ENCODE data around the gene FAF1.

The FAF1 gene

GRCh38 chr1:50582346-50582745, 377.7 kb downstream of the FAF1 start:
- TF ChIP-seq CTCF (IDR thresholded peaks at IDR 0.05; ENCODE audit: control insufficient read depth, insufficient read depth, low read depth, low read length, missing control alignments), result no peak
- DNase-seq (ENCODE audit: low read depth), result no peak
- no peak overlapping the region for H3K4me3 ChIP-seq (ENCODE audit: control insufficient read depth, low read depth, low read length)

- no peak for DNase-seq (ENCODE audit: low read depth)
- no peak for TF ChIP-seq CTCF (IDR thresholded peaks at IDR 0.05; ENCODE audit: control insufficient read depth, insufficient read depth, low read depth, low read length, missing control alignments)
- no peak overlapping the region for H3K4me3 ChIP-seq (ENCODE audit: control insufficient read depth, low read depth, low read length)
Measured at GRCh38 chr1:50570066-50570468, 390.0 kb downstream of the FAF1 start.

GRCh38 chr1:50568782-50569181, 391.3 kb downstream of the FAF1 start:
- no peak overlapping the region for H3K4me3 ChIP-seq (ENCODE audit: control insufficient read depth, low read depth, low read length)
- DNase-seq (ENCODE audit: low read depth), result no peak
- no peak for TF ChIP-seq CTCF (IDR thresholded peaks at IDR 0.05; ENCODE audit: control insufficient read depth, insufficient read depth, low read depth, low read length, missing control alignments)

- DNase-seq (ENCODE audit: low read depth), result no peak
- H3K4me3 ChIP-seq (ENCODE audit: control insufficient read depth, low read depth, low read length), result no peak overlapping the region
- TF ChIP-seq CTCF (IDR thresholded peaks at IDR 0.05; ENCODE audit: control insufficient read depth, insufficient read depth, low read depth, low read length, missing control alignments), result no peak
Measured at GRCh38 chr1:50566405-50566804, 393.7 kb downstream of the FAF1 start.

- no peak for TF ChIP-seq CTCF (IDR thresholded peaks at IDR 0.05; ENCODE audit: control insufficient read depth, insufficient read depth, low read depth, low read length, missing control alignments)
- H3K4me3 ChIP-seq (ENCODE audit: control insufficient read depth, low read depth, low read length), result no peak overlapping the region
- no peak for DNase-seq (ENCODE audit: low read depth)
Measured at GRCh38 chr1:50564417-50564816, 395.6 kb downstream of the FAF1 start.

GRCh38 chr1:50562106-50562505, 398.0 kb downstream of the FAF1 start:
- no peak overlapping the region for H3K4me3 ChIP-seq (ENCODE audit: control insufficient read depth, low read depth, low read length)
- no peak for TF ChIP-seq CTCF (IDR thresholded peaks at IDR 0.05; ENCODE audit: control insufficient read depth, insufficient read depth, low read depth, low read length, missing control alignments)
- no peak for DNase-seq (ENCODE audit: low read depth)

- no peak for DNase-seq (ENCODE audit: low read depth)
- no peak for TF ChIP-seq CTCF (IDR thresholded peaks at IDR 0.05; ENCODE audit: control insufficient read depth, insufficient read depth, low read depth, low read length, missing control alignments)
- H3K4me3 ChIP-seq (ENCODE audit: control insufficient read depth, low read depth, low read length), result no peak overlapping the region
Measured at GRCh38 chr1:50559421-50559820, 400.6 kb downstream of the FAF1 start.

All from AG09309 (cell line).